ENCODE measurements around the gene ACAA1. TPM values are rescaled to one million over a fixed set of nuclear protein-coding genes. Genes with fewer than 3 reads are reported as not detected.

Gene ACAA1
- total RNA-seq, 1 experiment from 2014 or later = 49.0 TPM

GRCh38 chr3:38133209-38133556 lies 3.7 kb downstream of the ACAA1 start:
- H3K27ac ChIP-seq (ENCODE audit: low read depth, low read length) = peak overlapping the region; percentile 47; the same call in 1 of the 2 replicates
- TF ChIP-seq ZNF274 (IDR thresholded peaks at IDR 0.05; ENCODE audit: low read depth, low read length) (no peak), ELF1 (IDR thresholded peaks at IDR 0.05; ENCODE audit: borderline replicate concordance, low read depth) (no peak), POLR2AphosphoS5 (IDR thresholded peaks at IDR 0.05; ENCODE audit: low read depth, low read length) (no peak), TCF7L2 (IDR thresholded peaks at IDR 0.05; ENCODE audit: borderline replicate concordance, extremely low read depth, insufficient read depth, insufficient read length) (no peak), POLR2A (IDR thresholded peaks at IDR 0.05; ENCODE audit: borderline replicate concordance, extremely low read depth, insufficient read depth, insufficient read length) (no peak), RAD21 (IDR thresholded peaks at IDR 0.05; ENCODE audit: low read depth) (no peak), SP1 (IDR thresholded peaks at IDR 0.05; ENCODE audit: low read depth) (no peak), FOSL1 (IDR thresholded peaks at IDR 0.05; ENCODE audit: low read depth) (no peak), SIN3A (IDR thresholded peaks at IDR 0.05; ENCODE audit: low read depth) (no peak), SRF (IDR thresholded peaks at IDR 0.05; ENCODE audit: low read depth) (no peak), CEBPB (IDR thresholded peaks at IDR 0.05; ENCODE audit: low read depth) (no peak), EZH2phosphoT487 (IDR thresholded peaks at IDR 0.05; ENCODE audit: borderline replicate concordance) (no peak)
- TF ChIP-seq, protein P1, sequence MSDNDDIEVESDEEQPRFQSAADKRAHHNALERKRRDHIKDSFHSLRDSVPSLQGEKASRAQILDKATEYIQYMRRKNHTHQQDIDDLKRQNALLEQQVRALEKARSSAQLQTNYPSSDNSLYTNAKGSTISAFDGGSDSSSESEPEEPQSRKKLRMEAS (IDR thresholded peaks at IDR 0.05) = no peak
- intact Hi-C loops (cut with micrococcal nuclease) = loop anchor here (5.0 to 10.0 kb wide), 4 partner anchors 114 to 349 kb away; partner anchors contain the start of genes ACVR2B and XYLB
- ChIA-PET RAD21 (ENCODE audit: low non-redundant PET in 1 of 2, low total read pairs in 2 of 2, uncharacterized antibody in 2 of 2, unreplicated experiment in 2 of 2) (no interaction called here), CTCF (interaction anchor here (0.8 to 1.3 kb wide), 4 partner anchors 130 to 242 kb away, joined by 3 to 4 read pairs (median 3); partner anchors contain the start of gene XYLB), POLR2A (no interaction called here)
- H4K20me1 ChIP-seq (ENCODE audit: insufficient read depth) = no peaks in the 10 kb centered on the region
- DNase-seq (ENCODE audit: low read depth, low spot score) (no peak), ATAC-seq (no peak)
- peaks cover 15 to 16% of the 10 kb centered on the region in 2 experiments; a peak in 2 of 4 replicates for H3K36me3 ChIP-seq (ENCODE audit: control insufficient read depth in 1 of 2, insufficient read depth in 2 of 2, low read length in 2 of 2)
- H3K9ac ChIP-seq (ENCODE audit: low read length) = peak overlapping the region; percentile 23
- no peaks in the 10 kb centered on the region for H3K9me2 ChIP-seq (ENCODE audit: insufficient read depth)
- H3K9me3 ChIP-seq (ENCODE audit: control insufficient read depth in 1 of 2, insufficient read depth in 1 of 2, low read depth in 1 of 2, low read length in 2 of 2) = no peaks in the 10 kb centered on the region
- H3K79me2 ChIP-seq (ENCODE audit: insufficient read depth, low read length) = peaks cover 12% of the 10 kb centered on the region
- BruUV-seq (replicated peaks) = no TSS peak
- H3K4me2 ChIP-seq (ENCODE audit: low read length) = peak overlapping the region; percentile 78
- no peak overlapping the region for H2AFZ ChIP-seq (ENCODE audit: low read depth, low read length, poor library complexity, severe bottlenecking)
- peaks cover 28 to 42% of the 10 kb centered on the region in 2 experiments for H3K4me1 ChIP-seq (ENCODE audit: control insufficient read depth in 1 of 2, insufficient read depth in 2 of 2, low read length in 2 of 2)
- H3K4me3 ChIP-seq (replicated peaks in 1 of 2; ENCODE audit: low read depth in 1 of 2, low read length in 2 of 2) = peak overlapping the region in 1 of 2 experiments; percentile 40; a peak in 2 of 4 replicates
- H3K27me3 ChIP-seq (ENCODE audit: insufficient read depth, low read length) = no peaks in the 10 kb centered on the region
